NCI-H345 (cell line): ENCODE results near the gene SENP8.

ENCODE experiments used
- DNase-seq: peaks from one replicate; lab custom pipeline; 2025; lab: John Stamatoyannopoulos, UW

SENP8 gene

GRCh38 chr15:72175186-72176044 is 57.2 kb downstream of the SENP8 start:
- DNase-seq: no peak

GRCh38 chr15:72176159-72176558 is 58.0 kb downstream of the SENP8 start:
- no peak for DNase-seq

DNA sequence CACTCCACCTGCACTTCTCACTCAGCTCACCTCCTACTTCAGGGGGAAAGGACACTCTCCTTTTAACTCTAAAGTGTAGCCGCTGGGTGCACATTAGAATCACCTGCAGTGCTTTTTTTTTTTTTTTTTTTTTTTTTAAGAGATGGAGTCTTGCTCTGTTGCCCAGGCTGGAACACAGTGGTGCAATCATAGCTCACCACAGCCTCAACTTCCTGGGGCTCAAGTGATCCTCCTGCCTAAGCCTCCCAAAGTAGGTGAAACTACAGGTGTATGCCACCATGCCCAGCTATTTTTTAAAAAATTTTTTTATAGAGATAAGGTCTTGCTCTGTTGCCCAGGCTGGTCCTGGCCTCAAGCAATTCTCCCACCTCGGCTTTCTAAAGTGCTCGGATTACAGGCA is 58.5 kb downstream of the SENP8 start:
- DNase-seq: no peak

GRCh38 chr15:72178976-72179585 is 60.9 kb downstream of the SENP8 start:
- DNase-seq: no peak

GRCh38 chr15:72179950-72180581 is 61.9 kb downstream of the SENP8 start:
- DNase-seq: no peak

- no peak for DNase-seq
These were observed 62.6 kb downstream of the SENP8 start for GRCh38 chr15:72180761-72181324.

DNA sequence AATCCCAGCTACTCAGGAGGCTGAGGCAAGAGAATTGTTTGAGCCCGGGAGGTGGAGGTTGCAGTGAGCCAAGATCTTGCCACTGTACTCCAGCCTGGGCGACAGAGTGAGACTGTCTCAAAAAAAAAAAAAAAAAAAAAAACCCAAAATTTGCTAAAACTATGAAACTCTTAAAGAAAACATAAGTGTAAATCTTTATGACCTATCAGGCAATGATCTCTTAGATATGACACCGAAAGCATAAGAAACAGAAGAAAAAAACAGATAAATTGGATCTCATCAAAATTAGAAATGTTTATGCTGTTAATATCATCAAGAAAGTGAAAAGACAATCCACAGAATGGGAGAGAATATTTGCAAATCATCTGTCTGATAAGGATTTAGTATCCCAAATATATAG is 64.0 kb downstream of the SENP8 start:
- DNase-seq: no peak

- no peak for DNase-seq
These were observed 64.5 kb downstream of the SENP8 start for GRCh38 chr15:72182673-72183072.

- no peak for DNase-seq
These were observed 65.6 kb downstream of the SENP8 start for GRCh38 chr15:72183781-72184164.

DNA sequence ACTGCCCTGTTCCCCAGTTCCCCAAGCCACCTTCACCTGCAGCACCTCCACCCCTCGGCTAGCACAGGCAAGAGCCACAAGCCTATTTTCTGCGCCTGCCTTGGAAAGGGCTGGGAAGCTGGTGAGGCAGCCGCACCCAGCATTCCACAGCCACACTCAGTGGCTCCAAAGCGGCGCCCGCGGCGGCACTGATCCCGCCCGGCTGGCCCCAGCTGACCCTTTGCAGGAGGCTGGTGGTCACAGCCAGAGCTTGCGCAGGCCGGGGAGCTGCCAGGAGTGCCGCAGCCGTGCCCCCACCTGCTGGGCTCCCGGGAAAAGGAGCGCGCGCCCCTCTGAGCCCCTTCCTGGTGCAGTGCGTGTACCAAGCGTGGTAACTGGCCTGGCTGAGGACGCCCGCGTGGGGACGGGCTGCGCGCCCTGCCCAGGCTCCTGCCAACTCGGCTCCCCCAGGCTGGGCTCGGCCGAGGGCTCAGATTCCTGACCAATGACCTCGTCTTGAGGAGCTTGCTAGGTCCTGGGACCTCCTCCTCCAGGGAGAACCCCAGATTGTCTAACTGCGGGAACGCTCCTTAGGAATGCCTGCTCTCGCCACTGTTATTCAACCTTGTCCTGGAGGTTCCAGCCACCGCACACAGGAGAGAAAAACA is 66.1 kb downstream of the SENP8 start:
- DNase-seq: no peak

DNA sequence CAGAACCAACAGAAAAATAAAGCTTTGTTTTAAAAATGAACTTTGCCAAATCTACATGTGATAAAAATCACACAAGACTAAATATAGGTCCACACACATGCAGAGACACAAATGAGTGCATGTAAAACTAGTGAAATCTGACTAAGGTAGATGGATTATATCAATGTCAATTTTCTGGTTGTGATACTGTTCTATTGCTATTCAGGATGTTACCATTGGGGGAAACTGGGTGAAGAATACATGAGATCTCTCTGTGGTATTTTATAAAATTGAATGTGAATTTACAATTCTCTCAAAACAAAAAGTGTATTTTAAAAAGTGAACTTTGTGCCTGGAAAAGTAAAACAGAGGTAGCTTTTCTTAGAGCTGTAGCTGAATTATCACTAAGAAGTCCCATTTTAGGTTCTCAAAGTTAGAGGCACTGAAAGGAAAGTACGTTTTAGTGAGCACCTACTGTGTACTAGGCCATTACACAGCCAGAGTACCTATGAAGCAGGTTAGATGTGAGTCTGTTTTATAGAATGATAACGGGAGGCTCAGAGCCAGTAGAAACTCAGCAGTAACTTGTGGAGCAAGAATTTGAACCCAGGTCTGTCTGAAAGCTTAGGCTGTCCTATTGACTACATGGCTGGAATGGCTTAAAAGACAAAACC is 71.2 kb downstream of the SENP8 start:
- no peak for DNase-seq

- DNase-seq: no peak
These were observed 74.2 kb downstream of the SENP8 start for GRCh38 chr15:72192416-72192815.
